ENCODE results near the gene IL1RAPL2.

DNA sequence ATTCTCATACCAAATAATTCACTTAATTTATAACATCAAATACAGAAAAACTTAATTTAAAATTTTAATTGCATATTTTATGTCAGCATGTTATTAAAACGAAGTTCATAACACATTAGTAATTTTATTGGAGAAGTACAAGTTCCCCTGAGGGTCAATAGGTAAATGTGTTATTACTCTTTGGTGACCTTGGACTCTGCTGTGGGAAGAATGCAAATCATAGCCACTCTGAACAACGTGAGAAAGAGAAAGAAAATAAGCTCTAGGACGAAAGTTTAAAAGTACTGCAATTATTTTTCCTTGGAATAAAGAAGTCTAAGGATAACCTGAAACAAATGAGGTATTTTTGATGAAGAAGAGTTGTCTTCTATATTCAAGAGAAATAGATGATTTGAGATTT, 115.2 kb downstream of the IL1RAPL2 start:
- TF ChIP-seq, protein P1, sequence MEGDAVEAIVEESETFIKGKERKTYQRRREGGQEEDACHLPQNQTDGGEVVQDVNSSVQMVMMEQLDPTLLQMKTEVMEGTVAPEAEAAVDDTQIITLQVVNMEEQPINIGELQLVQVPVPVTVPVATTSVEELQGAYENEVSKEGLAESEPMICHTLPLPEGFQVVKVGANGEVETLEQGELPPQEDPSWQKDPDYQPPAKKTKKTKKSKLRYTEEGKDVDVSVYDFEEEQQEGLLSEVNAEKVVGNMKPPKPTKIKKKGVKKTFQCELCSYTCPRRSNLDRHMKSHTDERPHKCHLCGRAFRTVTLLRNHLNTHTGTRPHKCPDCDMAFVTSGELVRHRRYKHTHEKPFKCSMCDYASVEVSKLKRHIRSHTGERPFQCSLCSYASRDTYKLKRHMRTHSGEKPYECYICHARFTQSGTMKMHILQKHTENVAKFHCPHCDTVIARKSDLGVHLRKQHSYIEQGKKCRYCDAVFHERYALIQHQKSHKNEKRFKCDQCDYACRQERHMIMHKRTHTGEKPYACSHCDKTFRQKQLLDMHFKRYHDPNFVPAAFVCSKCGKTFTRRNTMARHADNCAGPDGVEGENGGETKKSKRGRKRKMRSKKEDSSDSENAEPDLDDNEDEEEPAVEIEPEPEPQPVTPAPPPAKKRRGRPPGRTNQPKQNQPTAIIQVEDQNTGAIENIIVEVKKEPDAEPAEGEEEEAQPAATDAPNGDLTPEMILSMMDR (IDR thresholded peaks at IDR 0.05): no peak
- no peak for TF ChIP-seq POLR2A (IDR thresholded peaks at IDR 0.05)
